Thyroid gland (tissue), 4 donors: ENCODE data around the gene CHRNA1.

Experiments
- CTCF ChIP-seq, 6 experiments: fragments of 200-600 bp in 3 of 6; fragments of 450-650 bp in 3 of 6; sonication (generic) in 3 of 6; IDR thresholded peaks; one replicate each; pipeline ENCODE4 v1.5.1; 2016 to 2019; ENCODE audit warnings: antibody characterized with exemption in 6 of 6, mild to moderate bottlenecking in 2 of 6, inconsistent platforms in 1 of 6, moderate library complexity in 1 of 6
- POLR2A ChIP-seq, 2 donors: fragments of 450-650 bp; IDR thresholded peaks; one replicate each; pipeline ENCODE4 v1.6.1; 2017; ENCODE audit warnings: antibody characterized with exemption in 2 of 2, mild to moderate bottlenecking in 2 of 2, moderate library complexity in 1 of 2

GRCh38 chr2:174794851-174795374 lies 30.6 kb upstream of the CHRNA1 start:
- TF ChIP-seq CTCF (IDR thresholded peaks at IDR 0.05) (no peak), POLR2A (IDR thresholded peaks at IDR 0.05) (no peak)
